ENCODE results near the gene CLIP3. TPM values are rescaled to one million over a fixed set of nuclear protein-coding genes. Genes with fewer than 3 reads are reported as not detected.

The CLIP3 gene
- total and polyA plus RNA-seq, 2 of the 13 experiments (the other 11 are each of a cell fraction or from before 2014, with no cell fraction given), result 0.15 to 1.2 TPM

- TF ChIP-seq ZNF407 (CRISPR knock-in tag; IDR thresholded peaks at IDR 0.05; ENCODE audit: not compliant biosample characterization) (no peak), ZNF792 (CRISPR knock-in tag; IDR thresholded peaks at IDR 0.05) (peak; percentile 23; the same call in 1 of the 2 replicates), ZNF34 (CRISPR knock-in tag; IDR thresholded peaks at IDR 0.05; ENCODE audit: borderline replicate concordance) (no peak), GABPB1 (CRISPR knock-in tag; IDR thresholded peaks at IDR 0.05) (peak; percentile 87), ZNF562 (CRISPR knock-in tag; IDR thresholded peaks at IDR 0.05; ENCODE audit: borderline replicate concordance) (no peak), ZXDC (CRISPR knock-in tag; IDR thresholded peaks at IDR 0.05) (no peak), ZBTB1 (CRISPR knock-in tag; IDR thresholded peaks at IDR 0.05; ENCODE audit: borderline replicate concordance) (no peak), ZBTB26 (CRISPR knock-in tag; IDR thresholded peaks at IDR 0.05; ENCODE audit: borderline replicate concordance) (no peak), SMARCE1 (IDR thresholded peaks at IDR 0.05; ENCODE audit: borderline replicate concordance) (no peak), MATR3 (CRISPR knock-in tag; IDR thresholded peaks at IDR 0.05) (no peak), ZMAT5 (CRISPR knock-in tag; IDR thresholded peaks at IDR 0.05; ENCODE audit: borderline replicate concordance, low read depth) (no peak), CREB1 (IDR thresholded peaks at IDR 0.05) (peak; percentile 77), CREB1 (CRISPR knock-in tag; IDR thresholded peaks at IDR 0.05) (peak; percentile 92), RBFOX2 (IDR thresholded peaks at IDR 0.05; ENCODE audit: low read depth, low read length) (peak; percentile 51; the same call in 1 of the 2 replicates), ZNF556 (CRISPR knock-in tag; IDR thresholded peaks at IDR 0.05; ENCODE audit: borderline replicate concordance) (no peak)
Observed at GRCh38 chr19:36014012-36014924, 18.4 kb downstream of the CLIP3 start, which contains the start of gene ALKBH6 (continued).

Data from HepG2 (cell line).